Astrocyte of the spinal cord (primary cell): Measurements from ENCODE around the gene FAXDC2.

Experiments used
- DNase-seq: peaks from one replicate; pipeline ENCODE4 v3.0.0; 2011; ENCODE audit warnings: low read depth, low spot score
- H3K4me3 ChIP-seq: 2 replicates; pipeline ENCODE4 v1.5.1; 2011; ENCODE audit warnings: low read depth, mild to moderate bottlenecking, low read length, moderate library complexity
- in situ Hi-C: cut with HindIII; loops from 2 replicates; pipeline ENCODE4 v1.10.0; 2017; ENCODE audit warnings: low sequenced_read_pairs
- TF ChIP-seq, protein P1 (sequence below): IDR thresholded peaks from 2 replicates; pipeline ENCODE4 v1.5.1; 2012; ENCODE audit warnings: low read depth, mild to moderate bottlenecking, low read length, inconsistent platforms

Gene FAXDC2

GRCh38 chr5:154794525-154795234 is 55.7 kb downstream of the FAXDC2 start:
- TF ChIP-seq, protein P1, sequence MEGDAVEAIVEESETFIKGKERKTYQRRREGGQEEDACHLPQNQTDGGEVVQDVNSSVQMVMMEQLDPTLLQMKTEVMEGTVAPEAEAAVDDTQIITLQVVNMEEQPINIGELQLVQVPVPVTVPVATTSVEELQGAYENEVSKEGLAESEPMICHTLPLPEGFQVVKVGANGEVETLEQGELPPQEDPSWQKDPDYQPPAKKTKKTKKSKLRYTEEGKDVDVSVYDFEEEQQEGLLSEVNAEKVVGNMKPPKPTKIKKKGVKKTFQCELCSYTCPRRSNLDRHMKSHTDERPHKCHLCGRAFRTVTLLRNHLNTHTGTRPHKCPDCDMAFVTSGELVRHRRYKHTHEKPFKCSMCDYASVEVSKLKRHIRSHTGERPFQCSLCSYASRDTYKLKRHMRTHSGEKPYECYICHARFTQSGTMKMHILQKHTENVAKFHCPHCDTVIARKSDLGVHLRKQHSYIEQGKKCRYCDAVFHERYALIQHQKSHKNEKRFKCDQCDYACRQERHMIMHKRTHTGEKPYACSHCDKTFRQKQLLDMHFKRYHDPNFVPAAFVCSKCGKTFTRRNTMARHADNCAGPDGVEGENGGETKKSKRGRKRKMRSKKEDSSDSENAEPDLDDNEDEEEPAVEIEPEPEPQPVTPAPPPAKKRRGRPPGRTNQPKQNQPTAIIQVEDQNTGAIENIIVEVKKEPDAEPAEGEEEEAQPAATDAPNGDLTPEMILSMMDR: no peak
- DNase-seq: peak; percentile 34
- in situ Hi-C loops: no loop called here
- H3K4me3 ChIP-seq: no peak overlapping the region

DNA sequence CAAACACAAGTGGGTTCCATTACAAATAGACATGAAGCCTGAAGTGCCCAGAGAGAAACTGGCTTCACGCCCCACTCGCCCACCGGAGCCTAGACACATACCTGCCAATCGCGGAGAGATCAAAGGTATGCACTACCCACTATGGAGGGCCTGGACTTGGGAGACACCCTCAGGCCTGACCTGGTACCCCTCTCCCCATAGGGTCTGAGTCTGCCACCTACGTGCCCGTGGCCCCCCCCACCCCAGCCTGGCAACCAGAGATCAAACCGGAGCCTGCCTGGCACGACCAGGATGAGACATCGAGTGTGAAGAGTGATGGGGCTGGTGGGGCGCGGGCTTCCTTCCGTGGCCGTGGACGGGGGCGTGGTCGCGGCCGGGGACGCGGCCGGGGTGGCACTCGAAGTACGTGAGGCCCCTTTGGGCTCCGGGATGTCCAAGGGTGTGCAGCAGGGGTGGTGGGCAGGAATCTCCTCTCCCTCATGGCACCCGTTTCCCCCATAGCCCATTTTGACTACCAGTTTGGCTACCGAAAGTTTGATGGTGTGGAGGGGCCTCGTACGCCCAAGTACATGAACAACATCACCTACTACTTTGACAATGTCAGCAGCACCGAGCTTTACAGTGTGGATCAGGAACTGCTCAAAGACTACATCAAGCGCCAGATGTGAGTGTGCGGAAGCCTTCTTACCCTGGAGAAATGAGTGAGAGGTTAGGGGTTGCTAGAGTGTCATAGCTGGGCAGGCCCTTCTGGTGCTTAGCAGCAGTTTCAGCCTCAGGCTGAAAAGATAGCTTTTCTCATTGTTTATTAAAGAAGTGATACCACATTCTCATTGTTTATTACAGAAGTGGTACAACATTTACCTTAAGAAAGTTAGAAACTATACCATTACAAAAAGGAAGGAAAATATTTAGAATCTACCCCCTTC is 56.5 kb downstream of the FAXDC2 start:
- TF ChIP-seq, protein P1: no peak
- H3K4me3 ChIP-seq: no peak overlapping the region
- in situ Hi-C loops: no loop called here
- peak; percentile 19 for DNase-seq

DNA sequence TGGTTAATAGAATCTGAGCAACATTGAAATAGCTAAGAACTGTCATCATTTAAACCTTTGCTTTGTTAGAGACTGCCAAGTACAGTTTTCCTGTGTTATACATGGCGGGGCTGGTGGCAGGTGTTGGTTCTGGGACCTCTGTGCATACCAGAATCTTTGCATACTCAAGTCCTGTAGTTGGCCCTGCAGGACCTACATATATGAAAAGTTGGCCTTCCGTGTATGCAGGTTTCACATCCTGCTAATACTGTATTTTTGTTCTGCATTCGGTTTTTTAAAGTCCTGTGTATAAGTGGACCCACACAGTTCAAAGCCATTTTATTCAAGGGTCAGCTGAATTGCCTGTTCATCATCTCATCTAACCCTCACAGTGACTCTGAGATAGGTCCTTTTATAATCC is 58.9 kb downstream of the FAXDC2 start:
- DNase-seq: no peak
- in situ Hi-C loops: no loop called here
- TF ChIP-seq, protein P1: no peak
- H3K4me3 ChIP-seq: no peak overlapping the region

- in situ Hi-C loops: no loop called here
- TF ChIP-seq, protein P1: no peak
- no peak overlapping the region for H3K4me3 ChIP-seq
- DNase-seq: no peak
Measured at GRCh38 chr5:154788212-154788611, 62.2 kb downstream of the FAXDC2 start.

GRCh38 chr5:154786414-154786813 is 64.0 kb downstream of the FAXDC2 start:
- no peak overlapping the region for H3K4me3 ChIP-seq
- TF ChIP-seq, protein P1: no peak
- DNase-seq: no peak
- in situ Hi-C loops: no loop called here

GRCh38 chr5:154784856-154785255 is 65.5 kb downstream of the FAXDC2 start:
- TF ChIP-seq, protein P1: no peak
- H3K4me3 ChIP-seq: no peak overlapping the region
- in situ Hi-C loops: no loop called here
- no peak for DNase-seq
